Naive B cell (primary cell): ENCODE data around the gene HDAC10. TPM values are rescaled to one million over a fixed set of nuclear protein-coding genes. Genes with fewer than 3 reads are reported as not detected.

Experiments
- ATAC-seq, 2 donors: fragments of 150-1000 bp; cut with Tn5 transposase; 2 replicates each; pipeline ENCODE4 v1.10.0; 2021; ENCODE audit warnings: low read depth in 2 of 2, mild to moderate bottlenecking in 2 of 2, moderate library complexity in 2 of 2
- DNase-seq: peaks from one replicate; pipeline ENCODE4 v3.0.0; 2022
- H3K27ac Mint-ChIP-seq, 6 donors: one replicate each; pipeline ENCODE4 v1.8.0; 2020 to 2022; ENCODE audit warnings: mild to moderate bottlenecking in 6 of 6, mixed read lengths in 6 of 6, moderate library complexity in 5 of 6, inconsistent platforms in 2 of 6
- H3K27me3 Mint-ChIP-seq, 3 donors: one replicate each; pipeline ENCODE4 v1.8.0; 2021 to 2022; ENCODE audit warnings: mixed read lengths in 3 of 3, mild to moderate bottlenecking in 1 of 3
- H3K36me3 Mint-ChIP-seq, 2 donors: one replicate each; pipeline ENCODE4 v1.8.0; 2020 to 2022; ENCODE audit warnings: mixed read lengths in 2 of 2, inconsistent platforms in 1 of 2, mild to moderate bottlenecking in 1 of 2
- H3K4me1 Mint-ChIP-seq, 3 donors: one replicate each; pipeline ENCODE4 v1.8.0; 2020 to 2022; ENCODE audit warnings: mixed read lengths in 3 of 3, inconsistent platforms in 1 of 3, mild to moderate bottlenecking in 1 of 3, moderate library complexity in 1 of 3
- H3K4me3 Mint-ChIP-seq, 8 donors: one replicate each; pipeline ENCODE4 v1.8.0; 2020 to 2022; ENCODE audit warnings: mild to moderate bottlenecking in 8 of 8, mixed read lengths in 8 of 8, moderate library complexity in 8 of 8, inconsistent platforms in 2 of 8
- H3K9me3 Mint-ChIP-seq, 7 donors: one replicate each; pipeline ENCODE4 v1.8.0; 2020 to 2022; ENCODE audit warnings: mixed read lengths in 7 of 7, mild to moderate bottlenecking in 5 of 7, inconsistent platforms in 2 of 7, moderate library complexity in 1 of 7
- polyA plus RNA-seq, 6 donors: library from polyadenylated mRNA; unstranded; fragments of 300-500 nt; fragmentation: Illumina TruSeq; gene quantifications; one replicate each; pipeline ENCODE4 v1.2.3, GENCODE V29; 2021; ENCODE audit warnings: low read depth in 6 of 6

Gene HDAC10
- polyA plus RNA-seq, 6 donors from 2014 or later: 4.6 to 8.2 (median 6.3) TPM

DNA sequence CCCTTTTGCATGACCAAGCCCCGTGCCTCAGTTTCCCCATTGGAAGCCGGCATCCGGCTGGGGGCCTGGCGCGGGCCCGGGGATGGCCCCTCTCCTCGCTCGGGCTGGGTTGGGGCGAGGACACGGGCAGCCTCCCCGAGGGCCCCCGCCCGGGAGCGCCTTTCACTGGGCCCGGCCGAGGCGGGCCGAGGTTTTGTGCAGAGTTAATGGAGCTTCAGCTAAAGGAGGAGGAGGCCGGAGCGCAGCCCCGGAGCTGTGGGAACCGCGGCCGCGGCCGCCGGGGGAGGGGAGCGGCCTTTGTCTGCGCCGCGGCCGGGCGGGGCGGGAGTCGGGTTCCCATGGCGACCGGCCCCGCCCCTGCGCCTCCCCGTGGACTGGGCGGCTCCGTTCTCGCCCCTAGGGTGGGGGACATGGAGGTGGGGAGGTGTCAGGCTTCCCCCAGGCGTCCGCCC lies 20.5 kb upstream of the HDAC10 start:
- H3K9me3 Mint-ChIP-seq: no peaks in the 10 kb centered on the region
- peaks cover 0 to 16% (median 6%) of the 10 kb centered on the region in 3 donors for H3K27me3 Mint-ChIP-seq
- peak overlapping the region in 4 of 8 donors; percentile 33 to 78 (median 76) for H3K4me3 Mint-ChIP-seq
- H3K36me3 Mint-ChIP-seq: no peaks in the 10 kb centered on the region
- H3K4me1 Mint-ChIP-seq: peaks cover 12 to 34% (median 25%) of the 10 kb centered on the region in 3 donors
- DNase-seq (peak; percentile 45), ATAC-seq (peak; percentile 11 to 19)
- peak overlapping the region in 1 of 6 donors; percentile 4 for H3K27ac Mint-ChIP-seq

DNA sequence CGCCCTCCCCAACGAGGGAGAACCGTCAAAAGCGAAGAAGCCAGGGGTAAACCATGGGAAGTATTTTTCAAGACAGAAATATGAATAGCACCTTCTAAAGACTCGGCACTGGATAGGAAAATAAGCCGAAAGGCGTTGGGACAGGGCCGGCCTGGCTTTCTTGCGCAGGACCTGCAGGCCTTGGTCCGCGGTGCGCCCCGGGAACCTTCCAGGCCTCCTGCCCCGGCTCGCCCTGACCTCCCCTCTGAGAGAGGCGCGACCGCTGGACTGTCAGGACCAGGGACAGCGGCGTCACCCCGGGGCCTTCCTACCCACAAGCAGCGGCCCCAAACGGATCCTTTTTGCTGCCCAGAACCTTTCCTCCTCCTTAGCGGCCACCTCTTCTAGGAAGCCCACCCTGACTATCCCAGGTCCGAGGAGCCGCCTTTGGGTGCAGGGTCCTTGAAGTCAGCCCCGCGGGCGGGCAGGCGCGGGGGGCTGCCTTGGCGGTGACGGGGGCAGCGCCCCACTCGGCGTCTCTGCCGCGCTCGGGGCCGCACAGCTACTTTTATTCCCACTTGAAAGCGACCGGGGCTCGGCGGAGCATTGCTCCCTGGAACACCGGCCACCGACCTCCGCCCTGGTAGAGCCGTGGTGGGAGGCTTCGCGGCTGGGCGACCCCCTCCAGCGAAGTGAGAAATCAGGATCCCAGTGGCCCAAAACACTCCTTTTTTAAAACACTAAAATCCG lies 19.8 kb upstream of the HDAC10 start:
- peak; percentile 51 to 57 for ATAC-seq
- H3K9me3 Mint-ChIP-seq: no peaks in the 10 kb centered on the region

GRCh38 chr22:50269970-50270665 lies 19.1 kb upstream of the HDAC10 start, which contains the start of gene MAPK11:
Gene MAPK11 (minus strand): TSS chr22:50270380. CDS start chr22:50270292, 88 bp downstream.
- Mint-ChIP-seq H3K27ac (no peak within 1 kb of the TSS), H3K36me3 (no peaks in the 10 kb centered on the region), H3K27me3 (peaks cover 0 to 21% (median 6%) of the 10 kb centered on the region in 3 donors), H3K9me3 (no peaks in the 10 kb centered on the region), H3K4me1 (peaks cover 8 to 32% (median 28%) of the 10 kb centered on the region in 3 donors), H3K4me3 (peak within 1 kb of the TSS; percentile 75 to 86 (median 78))
- DNase-seq (peak; percentile 57), ATAC-seq (peak; percentile 57 to 64)

More for the DNA sequence above, 19.8 kb upstream of the HDAC10 start:
- Mint-ChIP-seq H3K27ac (no peak overlapping the region), H3K4me1 (peaks cover 11 to 34% (median 25%) of the 10 kb centered on the region in 3 donors), H3K27me3 (peaks cover 0 to 21% (median 6%) of the 10 kb centered on the region in 3 donors), H3K36me3 (no peaks in the 10 kb centered on the region), H3K4me3 (peak overlapping the region; percentile 75 to 86 (median 78))
- DNase-seq: peak; percentile 71

- no peak for ATAC-seq
- Mint-ChIP-seq H3K4me3 (peak overlapping the region; percentile 3 to 77 (median 70)), H3K36me3 (no peaks in the 10 kb centered on the region), H3K27me3 (peaks cover 0 to 22% (median 6%) of the 10 kb centered on the region in 3 donors), H3K27ac (no peak overlapping the region), H3K9me3 (no peaks in the 10 kb centered on the region), H3K4me1 (peaks cover 8 to 29% (median 28%) of the 10 kb centered on the region in 3 donors)
- no peak for DNase-seq
Measured at GRCh38 chr22:50269573-50269969, 18.5 kb upstream of the HDAC10 start.

- Mint-ChIP-seq H3K9me3 (no peaks in the 10 kb centered on the region), H3K36me3 (no peaks in the 10 kb centered on the region), H3K27me3 (peaks cover 0 to 30% (median 1%) of the 10 kb centered on the region in 3 donors), H3K27ac (peak overlapping the region in 1 of 6 donors; percentile 4), H3K4me3 (peak overlapping the region in 7 of 8 donors; percentile 30 to 86 (median 47)), H3K4me1 (peaks cover 8 to 22% (median 22%) of the 10 kb centered on the region in 3 donors)
- ATAC-seq (no peak), DNase-seq (no peak)
Measured at GRCh38 chr22:50268655-50269113, 17.6 kb upstream of the HDAC10 start.

DNA sequence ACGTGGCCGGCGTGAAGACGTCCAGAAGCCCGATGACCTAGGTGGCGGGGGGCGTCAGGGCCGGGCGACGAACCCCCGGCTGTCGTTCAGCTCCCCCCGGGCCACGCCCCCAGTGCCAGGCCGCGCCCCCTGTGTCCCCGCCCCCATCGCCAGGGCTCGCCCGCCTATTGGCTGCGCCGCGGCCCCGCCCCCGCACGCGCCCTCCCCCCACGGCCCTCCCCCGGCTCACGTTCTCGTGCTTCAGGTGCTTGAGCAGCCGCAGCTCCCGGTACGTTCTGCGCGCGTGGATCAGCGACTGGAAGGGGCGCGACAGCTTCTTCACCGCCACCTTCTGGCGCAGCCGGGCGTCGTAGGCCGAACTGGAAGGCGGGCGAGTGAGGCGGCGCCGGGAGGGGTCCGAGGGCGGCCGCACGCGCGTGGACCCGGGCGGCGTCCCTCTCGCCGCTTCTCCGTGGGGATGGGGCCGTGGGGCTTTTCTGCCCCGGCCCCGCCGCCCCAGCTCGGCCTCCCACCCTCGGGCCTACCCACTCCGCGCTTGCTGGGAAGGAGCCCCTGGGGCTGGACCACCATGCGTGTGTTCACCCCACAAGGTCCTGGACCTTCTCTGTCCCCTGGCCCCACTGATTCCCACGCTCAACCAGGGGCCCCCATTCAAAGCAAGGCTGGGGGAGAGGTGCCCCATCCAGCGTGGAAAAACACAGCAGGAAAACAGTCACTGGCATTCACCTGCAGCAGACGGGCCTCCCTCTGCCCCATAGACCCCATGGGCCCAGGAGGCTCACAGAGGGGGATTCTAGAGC lies 16.7 kb upstream of the HDAC10 start:
- ATAC-seq (peak; percentile 19 to 22), DNase-seq (no peak)
- Mint-ChIP-seq H3K27ac (no peak overlapping the region), H3K27me3 (peaks cover 0 to 39% (median 0%) of the 10 kb centered on the region in 3 donors), H3K4me1 (peaks cover 8 to 25% (median 21%) of the 10 kb centered on the region in 3 donors), H3K4me3 (peak overlapping the region in 5 of 8 donors; percentile 22 to 86 (median 67)), H3K36me3 (no peaks in the 10 kb centered on the region), H3K9me3 (no peaks in the 10 kb centered on the region)

GRCh38 chr22:50266994-50267393 lies 15.9 kb upstream of the HDAC10 start:
- Mint-ChIP-seq H3K27ac (no peak overlapping the region), H3K36me3 (no peaks in the 10 kb centered on the region), H3K27me3 (peaks cover 0 to 47% (median 6%) of the 10 kb centered on the region in 3 donors), H3K4me1 (peaks cover 13 to 33% (median 27%) of the 10 kb centered on the region in 3 donors), H3K4me3 (no peak overlapping the region), H3K9me3 (no peaks in the 10 kb centered on the region)
- DNase-seq (no peak), ATAC-seq (no peak)

DNA sequence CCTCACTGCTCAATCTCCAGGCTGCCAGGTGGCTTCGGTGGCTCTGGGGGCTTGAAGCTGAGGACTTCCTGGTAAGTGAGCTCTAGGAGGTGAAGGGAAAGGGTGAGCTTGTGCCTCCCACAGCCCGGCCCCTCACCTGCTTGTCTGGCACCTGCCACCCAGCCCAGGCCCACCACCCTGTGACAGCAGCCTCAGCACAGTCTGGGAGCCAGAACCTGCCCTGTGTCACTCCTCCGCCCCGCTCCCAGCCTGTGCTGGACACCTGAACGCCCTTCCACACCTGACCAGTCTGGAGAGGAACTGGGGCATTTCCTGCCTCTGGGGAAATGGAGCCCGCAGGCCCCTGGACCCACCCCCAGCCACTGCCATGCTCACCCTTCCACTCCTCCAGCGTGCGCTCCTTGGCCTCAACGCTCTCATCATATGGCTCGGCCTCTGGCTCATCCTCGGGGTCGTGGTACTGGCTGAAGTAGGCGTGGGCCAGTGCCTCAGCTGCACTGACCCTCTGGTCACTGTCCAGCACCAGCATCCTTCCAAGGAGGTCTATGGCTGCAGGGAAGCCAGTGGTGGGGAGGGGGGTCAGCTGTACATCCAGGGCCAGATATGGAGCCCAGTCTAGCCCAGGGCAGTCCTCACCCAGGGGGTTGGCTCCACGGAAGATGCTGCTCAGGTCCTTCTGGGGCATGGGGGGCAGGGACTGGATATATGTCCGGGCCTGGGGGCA lies 14.0 kb upstream of the HDAC10 start:
- DNase-seq (no peak), ATAC-seq (no peak)
- no peaks in the 10 kb centered on the region for H3K9me3 Mint-ChIP-seq
- H3K4me1 Mint-ChIP-seq: peaks cover 10 to 29% (median 29%) of the 10 kb centered on the region in 3 donors
- H3K27me3 Mint-ChIP-seq: peaks cover 0 to 49% (median 9%) of the 10 kb centered on the region in 3 donors
- peak overlapping the region in 2 of 8 donors; percentile 49 to 62 for H3K4me3 Mint-ChIP-seq
- peak overlapping the region in 1 of 6 donors; percentile 51 for H3K27ac Mint-ChIP-seq
- H3K36me3 Mint-ChIP-seq: no peaks in the 10 kb centered on the region

GRCh38 chr22:50264104-50264745 lies 13.2 kb upstream of the HDAC10 start:
- Mint-ChIP-seq H3K27me3 (peaks cover 0 to 50% (median 9%) of the 10 kb centered on the region in 3 donors), H3K36me3 (no peaks in the 10 kb centered on the region), H3K4me3 (peak overlapping the region in 1 of 8 donors; percentile 24), H3K4me1 (peaks cover 10 to 26% (median 23%) of the 10 kb centered on the region in 3 donors), H3K9me3 (no peaks in the 10 kb centered on the region), H3K27ac (no peak overlapping the region)
- ATAC-seq: no peak
- no peak for DNase-seq

DNA sequence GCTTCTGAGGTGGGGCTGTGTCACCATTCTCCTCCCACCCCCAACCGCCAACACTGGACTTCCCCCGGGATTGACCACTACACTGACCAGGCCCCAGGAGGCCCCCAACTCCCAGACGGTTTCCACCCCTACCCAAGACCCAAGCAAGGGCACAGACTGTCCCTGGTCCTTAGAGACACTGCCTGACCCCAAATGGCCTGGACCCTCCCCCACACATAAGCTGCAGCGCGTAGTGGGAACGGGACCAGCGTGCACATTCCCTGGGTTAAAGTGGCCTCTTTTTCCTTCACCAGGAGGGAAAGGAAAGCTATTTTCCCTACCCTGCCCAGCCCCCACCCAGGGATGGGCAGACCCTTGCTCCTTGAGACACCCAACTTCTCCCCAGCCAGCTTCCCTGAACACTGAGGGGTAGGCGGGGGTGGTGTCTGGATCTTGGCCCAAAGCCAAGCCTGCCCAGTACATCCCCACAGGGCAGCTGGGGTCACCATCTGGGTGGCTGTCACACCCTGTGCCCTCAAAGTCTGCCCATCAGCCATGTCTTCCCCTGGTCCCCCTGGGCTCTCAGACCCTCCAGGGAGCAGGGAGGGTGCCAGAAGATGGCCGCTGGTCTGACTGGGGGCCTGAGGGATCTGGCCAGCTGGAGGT lies 12.0 kb upstream of the HDAC10 start:
- peaks cover 6 to 16% (median 15%) of the 10 kb centered on the region in 3 donors for H3K4me1 Mint-ChIP-seq
- no peaks in the 10 kb centered on the region for H3K36me3 Mint-ChIP-seq
- ATAC-seq (no peak), DNase-seq (no peak)
- no peaks in the 10 kb centered on the region for H3K9me3 Mint-ChIP-seq
- peak overlapping the region in 2 of 8 donors; percentile 21 to 78 for H3K4me3 Mint-ChIP-seq
- peaks cover 0 to 50% (median 9%) of the 10 kb centered on the region in 3 donors for H3K27me3 Mint-ChIP-seq
- no peak overlapping the region for H3K27ac Mint-ChIP-seq

GRCh38 chr22:50262460-50262911 lies 11.4 kb upstream of the HDAC10 start:
- H3K27ac Mint-ChIP-seq: peak overlapping the region in 1 of 6 donors; percentile 29

More at GRCh38 chr22:50262460-50262911, 11.4 kb upstream of the HDAC10 start:
- ATAC-seq: peak; percentile 41 to 51
- Mint-ChIP-seq H3K36me3 (no peaks in the 10 kb centered on the region), H3K4me3 (peak overlapping the region; percentile 45 to 83 (median 68)), H3K4me1 (peaks cover 6 to 15% (median 14%) of the 10 kb centered on the region in 3 donors), H3K9me3 (no peaks in the 10 kb centered on the region), H3K27me3 (peaks cover 0 to 51% (median 9%) of the 10 kb centered on the region in 3 donors)
- no peak for DNase-seq
